HG03571 (cell line): ENCODE data around the gene RPUSD2.

Source experiments
- ATAC-seq: cut with Tn5 transposase; IDR thresholded peaks from one replicate; pipeline ENCODE4 v1.9.1; 2021; ENCODE audit not compliant: unreplicated experiment

RPUSD2 gene

GRCh38 chr15:40569129-40569953 lies at the start of gene RPUSD2:
Gene RPUSD2, plus strand, starts transcription at chr15:40569299. Its CDS starts 39 bp downstream, at chr15:40569338.
- no peak for ATAC-seq

DNA sequence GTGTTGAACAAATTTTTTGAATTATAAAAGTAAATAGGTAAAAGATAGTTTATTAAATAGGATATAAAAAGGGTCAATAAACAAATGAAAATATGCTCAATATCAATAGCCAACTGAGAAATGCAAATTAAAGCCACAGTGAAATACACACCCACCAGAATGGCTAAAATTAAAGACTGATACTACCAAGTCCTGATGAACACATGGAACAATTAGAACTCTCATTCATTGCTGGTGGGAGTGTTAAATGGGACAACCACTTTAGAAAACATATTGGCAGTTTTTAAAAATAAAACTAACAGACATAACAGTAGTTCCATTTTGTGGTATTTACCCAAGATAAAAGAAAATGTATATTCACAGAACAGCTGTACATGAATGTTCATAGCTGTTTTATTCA lies 45.5 kb upstream of the RPUSD2 start:
- ATAC-seq: no peak

- no peak for ATAC-seq
Measured at GRCh38 chr15:40525855-40526254, 43.2 kb upstream of the RPUSD2 start.

GRCh38 chr15:40528801-40529200 lies 40.3 kb upstream of the RPUSD2 start:
- no peak for ATAC-seq

DNA sequence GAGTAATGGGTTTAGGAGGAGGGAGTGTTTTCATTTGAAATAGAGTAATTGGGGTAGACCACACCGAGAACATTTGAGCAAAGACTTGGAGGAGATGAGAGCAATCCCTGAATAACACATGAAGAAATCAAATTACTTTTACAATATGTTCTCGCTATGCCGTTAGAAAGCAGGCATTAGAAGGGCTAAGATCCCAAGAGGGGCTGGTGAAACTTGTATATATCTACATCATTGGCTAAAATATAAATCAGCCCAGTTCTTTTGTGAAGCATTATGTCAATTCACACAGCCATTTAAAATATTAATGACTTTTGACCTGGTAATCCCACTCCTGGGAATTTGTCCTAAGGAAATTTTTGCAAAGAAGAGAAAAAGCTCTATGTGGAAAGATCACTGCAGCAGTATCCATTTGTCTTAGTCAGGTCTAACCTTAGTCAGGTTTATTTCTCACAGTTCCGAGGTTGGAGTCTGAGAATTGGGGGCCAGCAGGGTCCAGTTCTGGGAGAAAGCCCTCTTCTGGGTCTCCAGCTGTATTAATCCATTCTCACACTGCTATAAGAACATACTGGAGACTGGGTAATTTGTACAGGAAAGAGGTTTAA lies 35.2 kb upstream of the RPUSD2 start:
- ATAC-seq: no peak

DNA sequence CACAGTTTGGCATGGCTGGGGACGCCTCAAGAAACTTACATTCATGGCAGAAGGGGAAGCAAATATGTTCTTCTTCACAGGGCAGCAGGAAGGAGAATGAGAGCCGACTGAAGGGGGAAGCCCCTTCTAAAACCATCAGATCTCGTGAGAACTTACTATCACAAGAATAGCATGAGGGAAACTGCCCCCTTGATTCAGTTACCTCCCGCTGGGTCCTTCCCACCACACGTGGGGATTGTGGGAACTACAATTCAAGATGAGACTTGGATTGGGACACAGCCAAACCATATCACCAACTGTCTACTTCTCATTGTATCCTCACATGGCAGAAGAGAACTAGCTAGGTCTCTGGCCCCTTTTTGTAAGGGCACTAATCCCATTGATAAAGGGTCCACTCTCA lies 34.7 kb upstream of the RPUSD2 start:
- ATAC-seq: no peak

DNA sequence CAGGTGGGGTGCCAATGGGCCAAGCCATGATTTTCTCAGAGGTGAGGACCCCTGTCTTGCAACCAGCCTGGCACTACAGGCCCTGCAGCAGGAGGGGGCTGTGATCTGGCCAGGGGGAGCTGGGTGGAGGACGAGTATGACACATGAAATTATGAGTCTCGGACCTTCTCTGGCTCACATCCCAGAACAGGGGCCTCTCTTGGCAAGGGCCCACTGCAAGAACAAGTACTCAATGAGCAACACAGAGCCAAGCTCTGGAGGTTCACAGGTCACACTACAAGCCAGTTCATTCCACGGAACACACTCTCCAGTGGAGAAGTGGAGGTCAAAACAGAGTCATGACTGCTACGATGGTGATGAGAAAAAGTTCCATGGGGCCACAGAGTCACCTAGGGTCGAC lies 32.6 kb upstream of the RPUSD2 start:
- ATAC-seq: no peak

GRCh38 chr15:40538976-40539375 lies 30.1 kb upstream of the RPUSD2 start:
- ATAC-seq: no peak

- ATAC-seq: no peak
Measured at GRCh38 chr15:40543082-40543481, 26.0 kb upstream of the RPUSD2 start.

GRCh38 chr15:40543631-40544294 lies 25.3 kb upstream of the RPUSD2 start:
- ATAC-seq: peak; percentile 74

DNA sequence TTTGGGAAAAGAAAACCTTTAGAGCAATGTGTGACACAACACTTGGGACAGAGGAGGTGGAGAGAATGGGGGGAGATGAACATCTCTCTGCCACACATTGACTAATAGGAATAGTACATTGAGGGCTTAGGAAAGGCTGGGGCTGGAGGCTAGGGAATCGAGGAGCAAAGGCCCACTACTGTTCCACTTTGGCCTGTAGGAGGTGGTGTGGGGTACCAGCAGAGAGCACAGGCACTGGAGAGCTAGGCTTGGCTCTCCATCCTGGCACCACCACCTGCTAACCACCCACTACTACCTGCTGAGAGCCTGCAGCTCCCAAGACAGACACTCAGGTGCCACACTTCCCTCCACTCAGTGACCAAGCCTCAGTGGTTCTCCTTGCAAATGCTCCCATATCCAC lies 23.6 kb upstream of the RPUSD2 start:
- ATAC-seq: no peak

DNA sequence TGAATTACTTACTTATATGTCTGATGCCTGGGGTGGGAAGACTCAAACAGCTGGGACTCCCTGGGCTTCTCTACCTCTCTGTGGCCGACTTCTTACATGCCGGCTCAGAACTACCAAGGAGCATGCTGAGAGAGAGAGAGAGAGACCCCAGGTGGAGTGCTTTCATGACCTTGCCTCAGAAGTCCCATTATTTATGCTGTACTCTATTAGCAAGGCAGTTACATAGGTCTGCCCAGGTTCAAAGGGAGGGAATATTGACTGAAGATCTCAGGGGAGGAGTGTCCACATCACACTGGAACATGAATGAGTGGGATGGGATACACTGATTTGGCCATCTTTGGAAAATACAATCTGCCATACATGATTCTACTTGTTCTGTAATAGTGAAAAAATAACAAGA lies 20.5 kb upstream of the RPUSD2 start:
- ATAC-seq: no peak

GRCh38 chr15:40549894-40550293 lies 19.2 kb upstream of the RPUSD2 start:
- no peak for ATAC-seq

DNA sequence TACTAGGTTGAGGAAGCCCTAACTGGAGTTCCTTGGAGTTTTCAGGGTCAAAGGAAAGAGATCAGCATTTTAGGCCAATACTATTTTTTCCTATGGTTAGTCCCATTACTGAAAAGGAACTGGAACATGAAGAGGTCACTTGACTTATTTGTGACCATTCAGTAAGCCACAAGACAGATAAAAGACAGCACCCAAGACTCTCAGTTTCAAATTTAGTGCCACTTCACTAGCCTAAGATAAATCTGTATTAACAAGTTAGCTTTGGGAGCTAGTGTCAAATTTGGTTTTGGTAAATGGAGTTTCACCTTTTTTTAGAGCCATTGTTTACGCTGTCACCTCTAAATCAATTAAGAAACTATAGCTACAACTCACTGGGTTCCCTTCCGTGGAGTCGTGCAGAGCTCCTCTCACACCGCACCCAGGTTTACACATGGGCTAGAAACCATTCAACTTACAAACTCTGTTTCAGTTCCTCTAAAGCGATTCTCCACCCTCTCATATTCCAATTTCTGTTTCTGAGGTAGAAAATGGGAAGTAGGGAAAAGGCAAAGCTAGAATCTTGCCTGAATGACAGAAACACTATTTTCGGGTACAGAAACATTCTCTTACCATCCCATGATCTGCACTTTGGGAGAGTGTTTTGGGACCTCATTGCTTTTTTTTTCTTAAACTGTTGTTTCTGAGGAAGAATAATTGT lies 18.6 kb upstream of the RPUSD2 start:
- peak; percentile 71 for ATAC-seq

GRCh38 chr15:40554161-40554525 lies 15.0 kb upstream of the RPUSD2 start:
- ATAC-seq: no peak

- ATAC-seq: no peak
Measured at GRCh38 chr15:40555876-40556275, 13.2 kb upstream of the RPUSD2 start.

- ATAC-seq: no peak
Measured at GRCh38 chr15:40558952-40559742, 10.0 kb upstream of the RPUSD2 start.

DNA sequence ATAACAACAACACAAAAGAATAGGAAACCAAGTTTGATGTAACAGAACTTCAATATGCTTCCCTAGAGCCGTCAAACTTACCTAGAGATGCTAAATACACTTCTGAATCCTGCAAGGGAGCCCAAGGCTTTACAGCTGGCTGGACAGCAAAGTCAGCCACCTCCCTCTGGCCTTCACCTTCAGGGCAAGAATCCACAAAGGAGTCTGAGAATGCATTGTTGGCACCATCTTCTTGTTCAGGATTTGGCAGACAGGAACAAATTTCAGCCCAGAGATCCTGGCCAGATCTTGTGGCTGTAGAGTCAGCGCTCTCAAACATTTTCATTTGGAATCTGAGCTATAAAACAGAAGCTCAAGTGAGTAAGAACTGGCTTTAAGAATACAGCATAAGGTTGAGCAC lies 6.4 kb upstream of the RPUSD2 start:
- no peak for ATAC-seq

GRCh38 chr15:40563426-40563825 lies 5.7 kb upstream of the RPUSD2 start:
- no peak for ATAC-seq

DNA sequence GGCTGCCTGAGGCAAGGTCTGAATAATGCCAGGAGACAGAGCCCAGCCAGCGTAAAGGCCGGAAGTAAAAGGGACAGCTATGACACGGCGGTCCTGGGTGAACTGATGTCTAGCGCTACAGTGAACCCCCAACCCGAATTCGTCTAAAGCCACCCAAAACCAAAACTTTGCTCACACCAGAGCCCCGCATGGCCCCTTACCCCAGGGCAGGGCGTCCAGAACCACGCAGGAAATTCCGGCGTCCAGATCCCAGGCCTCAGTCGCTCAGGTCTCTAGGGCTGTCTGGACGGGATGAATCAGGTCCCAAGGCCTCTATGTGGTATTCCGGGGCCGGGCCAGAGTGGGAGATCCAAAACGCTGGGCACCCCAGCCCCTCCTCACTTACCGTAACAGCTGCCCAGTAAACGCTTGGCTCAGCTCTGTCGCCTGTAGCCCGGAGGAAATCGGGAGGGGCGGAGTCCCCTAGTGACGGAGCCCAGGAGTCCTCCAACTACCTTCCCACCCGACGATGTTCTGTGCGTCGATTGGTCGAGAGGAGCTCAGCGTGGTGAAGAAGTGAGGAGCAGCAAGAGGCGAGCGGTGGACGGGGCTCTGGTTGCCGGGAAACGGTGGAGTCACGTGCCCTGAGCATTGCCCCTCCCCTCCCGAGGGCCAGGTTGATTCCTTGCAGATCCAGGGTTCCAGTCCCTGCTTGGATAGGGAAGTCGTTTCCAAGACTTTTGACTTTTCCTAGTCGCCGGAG lies 4.3 kb upstream of the RPUSD2 start, which contains the start of gene CCDC32:
CCDC32 (minus strand) TSS at position 452 of the 742 bp plus-strand sequence. CDS start 2,027 bp downstream, outside the sequence.
- peak; percentile 88 for ATAC-seq
